ENCODE data around the gene COL12A1.
A peak's percentile ranks its signal among the peaks of the same experiment; 100 is the strongest.
"Not testable (repeated sequence)": the region's sequence is repeated elsewhere in the genome, so short reads cannot be mapped to it uniquely, and the experiment has no call there.

Gene COL12A1

GRCh38 chr6:75211920-75212590 lies 6.2 kb upstream of the COL12A1 start:
- no peak for DNase-seq

DNA sequence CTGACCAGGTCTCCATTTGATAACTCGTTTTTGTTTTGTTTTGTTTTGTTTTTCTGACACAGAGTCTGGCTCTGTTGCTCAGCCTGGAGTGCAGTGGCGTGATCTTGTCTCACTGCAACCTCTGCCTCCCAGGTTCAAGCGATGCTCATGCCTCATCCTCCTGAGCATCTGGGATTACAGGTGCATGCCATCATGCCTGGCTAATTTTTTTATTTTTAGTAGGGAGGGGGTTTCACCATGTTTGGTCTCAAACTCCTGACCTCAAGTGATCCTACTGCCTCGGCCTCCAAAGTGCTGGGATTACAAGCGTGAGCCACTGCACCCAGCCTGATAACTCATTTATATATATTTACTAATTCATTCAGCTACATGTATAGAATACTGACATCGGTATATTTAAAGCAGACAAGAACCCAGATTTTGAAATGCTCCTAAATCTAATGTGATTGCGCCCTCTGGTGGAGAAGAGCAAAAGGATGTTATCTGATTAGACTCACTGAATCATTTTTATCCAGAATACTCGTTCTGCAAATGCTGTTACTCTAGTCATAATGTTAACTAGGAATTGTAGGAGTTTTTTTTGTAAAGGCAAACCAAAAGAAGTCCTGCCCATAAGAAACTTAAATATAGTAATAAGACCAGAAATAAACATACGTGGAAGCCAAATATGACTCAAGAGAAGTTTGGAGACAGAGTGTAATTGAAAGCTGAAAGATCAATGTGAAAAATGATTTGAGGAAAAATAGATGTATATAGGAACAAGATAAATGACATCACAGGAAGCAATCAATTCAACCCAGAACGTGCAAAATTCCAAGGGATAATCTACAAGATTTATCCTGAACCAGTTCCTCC lies 5.3 kb upstream of the COL12A1 start:
- DNase-seq, result peak; percentile 74

GRCh38 chr6:75209184-75209723 lies 3.4 kb upstream of the COL12A1 start:
- no peak for DNase-seq

DNA sequence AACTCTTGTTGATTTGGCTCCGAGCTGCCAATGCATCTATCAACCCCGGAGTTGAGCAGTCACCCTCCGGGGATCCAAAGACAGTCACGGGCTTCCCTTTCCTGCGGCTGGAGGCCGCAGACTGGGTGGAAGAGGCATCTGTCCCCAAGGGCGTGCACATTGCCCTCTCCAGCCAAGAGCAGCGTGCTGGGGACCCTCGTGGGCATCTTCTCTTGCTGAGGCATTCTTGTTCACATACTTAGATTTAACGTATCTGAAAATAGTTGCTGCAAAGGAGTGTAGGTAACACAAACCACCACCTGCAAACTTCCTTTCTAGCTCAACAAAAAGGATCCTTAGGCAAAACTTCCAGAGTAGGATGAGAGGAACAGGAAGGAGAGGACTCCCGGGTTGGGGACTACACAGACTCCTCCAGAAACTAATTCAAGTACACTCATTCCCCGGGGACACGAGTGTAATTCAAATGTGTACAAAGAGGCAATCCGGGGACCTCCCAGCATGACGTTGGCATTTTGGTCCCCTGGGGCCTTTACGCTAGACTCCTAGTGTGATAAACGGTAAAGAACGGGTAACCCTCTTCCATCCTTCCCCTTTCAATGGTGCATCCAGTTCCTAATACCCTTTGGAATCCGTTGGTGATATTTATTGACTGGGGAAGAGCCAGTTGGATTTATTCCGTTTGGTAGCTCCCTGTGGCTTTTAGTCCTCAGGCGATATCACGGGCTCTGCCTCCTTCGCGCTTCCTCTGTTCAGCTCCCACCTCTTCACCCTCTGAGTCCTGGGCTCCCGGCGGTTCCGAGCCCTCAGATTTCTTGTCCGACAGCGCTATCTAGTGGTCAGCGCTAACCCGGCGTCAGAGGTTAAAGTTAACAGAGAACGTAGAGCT lies 2.7 kb upstream of the COL12A1 start:
- peak; percentile 70 for DNase-seq

DNA sequence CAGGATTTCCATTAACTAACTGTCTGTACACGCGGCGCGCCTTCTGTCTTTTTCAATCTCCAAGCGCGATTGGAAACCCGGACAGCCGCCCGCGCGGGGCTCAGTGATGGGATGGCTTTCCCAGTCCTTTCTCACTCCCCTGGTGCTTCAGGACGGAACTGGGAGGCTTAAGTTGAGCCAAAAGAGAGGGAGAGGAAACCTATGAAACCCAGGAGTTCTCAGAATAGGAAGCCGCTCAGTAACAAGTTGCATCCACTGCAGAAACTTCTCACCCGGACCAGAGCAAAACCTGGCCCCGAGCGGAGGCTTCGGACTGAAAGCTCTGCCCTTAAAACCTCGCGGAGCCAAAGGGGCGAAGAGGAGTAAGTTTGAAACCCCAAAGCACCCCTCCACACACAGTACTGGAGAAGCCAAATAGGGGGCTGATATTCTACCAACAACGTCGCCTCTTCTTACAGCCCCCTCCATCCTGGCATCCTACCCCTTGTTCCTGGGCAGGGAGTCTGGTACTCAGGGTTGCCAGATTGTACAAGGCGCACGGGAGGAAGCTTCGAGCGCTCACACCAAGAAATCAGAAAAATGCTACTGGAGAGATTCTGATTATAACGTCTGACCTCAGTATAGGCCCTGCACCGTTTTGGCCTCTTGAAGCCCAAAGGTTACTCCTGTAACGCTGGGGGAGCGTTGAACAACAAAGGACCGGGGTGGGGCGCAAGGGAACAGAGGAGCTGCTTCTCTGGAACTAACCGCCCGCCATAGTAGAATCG lies 906 bp upstream of the COL12A1 start:
- no peak for DNase-seq

DNA sequence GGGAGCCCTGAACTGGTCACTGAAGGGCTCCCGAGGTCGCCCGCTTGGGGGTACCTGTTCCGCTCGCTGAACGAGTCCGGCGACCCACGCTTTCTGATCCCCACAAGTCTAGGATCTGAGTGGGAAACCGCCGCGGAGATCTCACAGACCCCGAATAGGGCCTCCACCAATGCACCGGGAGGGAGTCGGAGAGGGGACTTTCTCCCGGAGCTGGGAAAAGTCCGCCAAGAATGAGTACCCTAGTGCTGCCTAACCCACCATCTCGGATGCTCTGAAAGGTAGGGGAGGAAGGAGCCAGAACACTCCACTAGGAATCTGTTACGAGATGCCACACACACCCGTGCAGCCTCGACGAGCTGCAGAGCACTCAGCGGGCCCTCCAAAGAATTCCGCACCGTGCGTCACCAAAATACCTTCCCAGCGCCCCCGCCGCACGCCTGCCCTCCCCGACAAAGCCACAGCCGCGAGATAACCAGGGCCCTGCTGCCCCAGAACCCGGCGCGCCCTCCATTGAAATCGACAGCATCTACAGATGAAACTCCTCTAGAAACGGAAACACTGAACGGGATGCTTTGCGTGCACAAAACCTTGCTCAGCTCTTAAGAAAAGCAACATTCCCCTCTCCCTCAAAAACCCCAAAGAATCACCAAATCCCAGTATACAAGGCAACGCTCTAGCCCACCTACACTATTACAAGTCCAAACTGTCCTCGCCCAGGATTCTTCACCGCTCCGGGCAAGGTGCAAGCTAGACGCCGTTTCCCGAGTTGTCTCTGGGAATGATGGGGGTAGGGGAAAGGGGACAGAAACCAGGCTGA lies 686 bp downstream of the COL12A1 start:
- DNase-seq, result no peak

- peak; percentile 20 for DNase-seq
These were observed 1.5 kb downstream of the COL12A1 start for GRCh38 chr6:75204217-75204958.

DNA sequence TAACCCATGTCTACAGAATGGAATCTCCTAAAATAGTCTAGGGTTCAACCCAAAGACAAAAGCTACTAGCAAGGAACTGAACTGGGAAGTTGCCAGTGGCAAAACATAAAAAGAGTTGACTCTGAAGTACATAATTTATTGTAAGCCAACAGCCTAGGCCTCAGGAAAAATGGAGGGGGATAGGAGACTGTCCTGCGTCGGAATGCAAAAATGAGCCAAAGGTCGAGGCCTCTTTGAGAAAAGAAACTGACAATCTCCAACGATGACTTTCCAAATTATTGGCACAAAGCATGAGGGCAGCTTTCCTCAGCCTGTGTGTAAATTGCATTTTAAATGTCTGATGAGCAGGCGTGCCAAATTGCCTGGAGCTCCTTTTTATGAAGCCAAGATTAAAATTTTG lies 2.1 kb downstream of the COL12A1 start:
- no peak for DNase-seq

DNA sequence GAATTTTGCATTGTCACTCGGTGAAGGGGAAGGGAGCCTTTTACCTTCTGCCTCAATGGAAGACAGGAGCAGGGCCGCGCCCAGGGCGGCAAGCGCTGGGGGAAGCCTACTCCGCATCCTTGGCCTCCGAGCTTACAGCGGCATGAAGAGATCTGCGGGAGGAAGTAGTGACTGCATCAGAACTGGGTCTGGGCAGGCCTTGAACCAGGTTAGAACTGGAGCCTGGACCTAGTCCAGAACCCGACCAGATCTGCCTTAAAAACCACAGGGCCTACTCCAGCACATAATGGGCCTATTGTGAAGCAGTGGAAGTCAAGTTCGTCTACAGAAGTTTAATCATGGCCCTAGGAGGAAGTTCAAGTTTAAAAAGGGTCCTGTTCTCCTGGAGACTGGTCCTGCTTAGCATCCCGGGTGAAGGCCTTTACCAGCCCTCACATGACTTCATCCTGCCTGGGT lies 3.1 kb downstream of the COL12A1 start:
- DNase-seq, result no peak

- no peak for DNase-seq
These were observed 3.8 kb downstream of the COL12A1 start for GRCh38 chr6:75201901-75202672.

GRCh38 chr6:75201021-75201420 lies 4.8 kb downstream of the COL12A1 start:
- no peak for DNase-seq

GRCh38 chr6:75199889-75200288 lies 6.0 kb downstream of the COL12A1 start:
- no peak for DNase-seq

- DNase-seq, result no peak
These were observed 9.7 kb downstream of the COL12A1 start for GRCh38 chr6:75196081-75196687.

GRCh38 chr6:75188221-75188925 lies 17.5 kb downstream of the COL12A1 start:
- no peak for DNase-seq

GRCh38 chr6:75186581-75186980 lies 19.3 kb downstream of the COL12A1 start:
- DNase-seq, result not testable (repeated sequence)

GRCh38 chr6:75183099-75183541 lies 22.7 kb downstream of the COL12A1 start:
- no peak for DNase-seq

DNA sequence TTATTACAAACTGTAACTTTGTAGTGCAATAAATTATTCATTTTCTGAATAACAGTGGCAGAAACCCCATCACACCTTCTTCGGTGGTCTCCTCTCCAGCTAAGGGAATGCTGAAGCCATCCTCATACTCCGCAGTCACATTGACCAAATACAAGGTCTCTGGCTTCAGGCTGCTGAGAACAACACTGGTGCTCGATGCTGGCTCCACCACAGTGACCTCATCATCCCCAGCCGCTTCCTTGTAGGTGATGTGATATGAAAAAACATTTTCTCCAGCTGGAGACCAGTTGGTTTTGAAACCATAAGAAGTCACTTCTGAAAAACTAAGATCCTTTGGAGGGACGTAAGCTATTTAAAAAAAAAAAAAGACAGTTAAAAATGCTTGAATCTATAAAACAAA lies 25.0 kb downstream of the COL12A1 start:
- no peak for DNase-seq

- DNase-seq, result no peak
These were observed 27.1 kb downstream of the COL12A1 start for GRCh38 chr6:75178757-75179156.
